ENCODE results near the gene DYDC1.

- TF ChIP-seq CTCF (IDR thresholded peaks at IDR 0.05) (no peak), ZFX (IDR thresholded peaks at IDR 0.05; ENCODE audit: borderline replicate concordance) (no peak)
Observed at GRCh38 chr10:80318742-80319141, 37.8 kb downstream of the DYDC1 start.

Data from 22Rv1 (cell line).